Small intestine (tissue), 7 donors: ENCODE data around the gene ZNF451. TPM values are rescaled to one million over a fixed set of nuclear protein-coding genes. Genes with fewer than 3 reads are reported as not detected.

Experiments used
- DNase-seq, 2 donors: peaks; one replicate each; pipeline versions ENCODE4 v3.0.0 to v3.0.0-alpha.2; 2013
- FAIRE-seq: peaks from 2 replicates; lab custom pipeline; 2012; peaks lifted over from hg19 to GRCh38; lab: Jason Lieb, UNC
- H3K27ac ChIP-seq, 3 donors: one replicate each; pipeline ENCODE4 v1.5.1; 2013; ENCODE audit warnings: low read length in 2 of 3, mild to moderate bottlenecking in 2 of 3, control low read depth in 1 of 3, inconsistent platforms in 1 of 3, low read depth in 1 of 3, moderate library complexity in 1 of 3
- H3K27me3 ChIP-seq, 3 donors: one replicate each; pipeline ENCODE4 v1.6.1; 2013; ENCODE audit warnings: low read length in 3 of 3, inconsistent platforms in 1 of 3; ENCODE audit not compliant: control insufficient read depth in 3 of 3, insufficient read depth in 3 of 3
- H3K36me3 ChIP-seq, 3 donors: one replicate each; pipeline ENCODE4 v1.6.1; 2013; ENCODE audit warnings: low read length in 3 of 3, inconsistent platforms in 1 of 3, low read depth in 1 of 3, mild to moderate bottlenecking in 1 of 3, moderate library complexity in 1 of 3; ENCODE audit not compliant: control insufficient read depth in 3 of 3, insufficient read depth in 2 of 3
- H3K4me1 ChIP-seq, 3 donors: one replicate each; pipeline ENCODE4 v1.6.1; 2013; ENCODE audit warnings: low read length in 2 of 3, inconsistent platforms in 1 of 3, low read depth in 1 of 3, mild to moderate bottlenecking in 1 of 3, moderate library complexity in 1 of 3; ENCODE audit not compliant: control insufficient read depth in 3 of 3, insufficient read depth in 2 of 3
- H3K4me3 ChIP-seq, 3 donors: one replicate each; pipeline ENCODE4 v1.5.1; 2013; ENCODE audit warnings: low read length in 3 of 3, control low read depth in 1 of 3, inconsistent platforms in 1 of 3, low read depth in 1 of 3, mild to moderate bottlenecking in 1 of 3, moderate library complexity in 1 of 3
- H3K9me3 ChIP-seq, 2 donors: one replicate each; pipeline ENCODE4 v1.6.1; 2013; ENCODE audit warnings: low read depth in 1 of 2, low read length in 1 of 2; ENCODE audit not compliant: control insufficient read depth in 2 of 2, insufficient read depth in 1 of 2
- WGBS, 3 donors: extraction: QIAGEN DNeasy Blood & Tissue Kit; methylation state at CpG; one replicate each; pipeline ENCODE4 v1.1.7; 2013; 5-methylcytosine and 5-hydroxymethylcytosine counted together
- polyA plus RNA-seq, 4 donors: library from polyadenylated mRNA; stranded (reverse) in 3 of 4; unstranded in 1 of 4; fragments of 200-250 nt in 3 of 4; fragments of 120-200 nt in 1 of 4; gene quantifications; one replicate each; pipeline versions ENCODE4 v1.2.1 to v1.2.3, GENCODE V29; 2013
- donor health status: healthy with polysubstance abuse.
- donor health status: control.
- donor health status: control.
- donor health status: Bipolar disorder and iron deficiency.
- donor health status: healthy.

Gene ZNF451
- polyA plus RNA-seq, 4 donors = 7.3 to 27.7 (median 8.5) TPM

- H3K27ac ChIP-seq = no peak overlapping the region
- WGBS, 3 donors = 76 to 82% (median 79%) methylated on average over 7 of the region's 7 CpGs
- H3K4me1 ChIP-seq = no peaks in the 10 kb centered on the region
- FAIRE-seq = no peak
- no peaks in the 10 kb centered on the region for H3K27me3 ChIP-seq
- H3K36me3 ChIP-seq = no peaks in the 10 kb centered on the region
- no peak overlapping the region for H3K4me3 ChIP-seq
- DNase-seq = no peak
- H3K9me3 ChIP-seq = no peaks in the 10 kb centered on the region
These were observed 115.8 kb downstream of the ZNF451 start for GRCh38 chr6:57205550-57206328.

DNA sequence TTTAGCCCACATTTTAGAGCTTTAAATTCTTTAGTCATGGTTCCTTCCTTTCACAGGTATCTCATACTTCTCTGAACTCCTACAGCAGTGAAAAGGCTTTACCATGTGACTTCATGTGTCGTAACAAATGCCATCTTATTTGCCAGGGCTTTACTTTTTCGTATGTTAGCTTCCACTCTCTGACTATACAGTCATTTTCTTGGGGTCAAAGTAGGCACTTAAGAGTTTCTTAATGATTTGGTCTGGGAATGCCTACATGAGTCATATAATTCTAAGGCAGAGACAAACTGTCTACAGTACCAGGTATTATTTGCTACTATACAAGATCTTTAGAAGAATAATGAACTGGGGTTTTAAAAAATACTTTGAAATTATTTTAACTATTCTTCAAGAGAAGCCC is 117.2 kb downstream of the ZNF451 start:
- no peak overlapping the region for H3K4me3 ChIP-seq
- FAIRE-seq = no peak
- 73 to 85% (median 75%) methylated on average over 2 of the region's 2 CpGs for WGBS, 3 donors

DNA sequence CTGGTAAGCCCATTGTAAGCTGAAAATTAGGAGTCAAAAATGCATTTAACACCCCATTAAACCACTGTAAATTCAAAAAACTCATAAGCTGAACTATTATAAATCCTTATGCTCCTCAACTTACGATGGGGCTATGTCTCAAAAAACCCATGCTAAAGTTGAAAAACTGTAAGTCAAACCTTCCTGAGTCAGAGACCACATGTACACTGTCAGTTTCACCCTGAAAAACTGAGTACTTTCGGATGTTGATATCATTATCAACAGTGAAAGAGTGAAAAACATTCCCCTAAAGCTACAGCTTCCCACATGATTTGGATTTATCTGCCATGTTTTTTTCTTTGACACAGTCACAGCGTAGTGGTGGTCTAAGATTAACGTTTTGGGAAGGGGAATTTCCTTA is 117.9 kb downstream of the ZNF451 start:
- WGBS, 3 donors = 90 to 94% (median 94%) methylated on average over 4 of the region's 4 CpGs
- Histone ChIP-seq H3K4me3 (no peak overlapping the region), H3K27ac (no peak overlapping the region), H3K27me3 (no peaks in the 10 kb centered on the region), H3K9me3 (no peaks in the 10 kb centered on the region), H3K36me3 (no peaks in the 10 kb centered on the region), H3K4me1 (no peaks in the 10 kb centered on the region)
- no peak for DNase-seq
- FAIRE-seq = no peak

More for the DNA sequence above, 117.2 kb downstream of the ZNF451 start:
- DNase-seq = peak in 1 of 2 donors; percentile 6
- no peaks in the 10 kb centered on the region for H3K27me3 ChIP-seq
- H3K9me3 ChIP-seq = no peaks in the 10 kb centered on the region
- H3K36me3 ChIP-seq = no peaks in the 10 kb centered on the region
- no peak overlapping the region for H3K27ac ChIP-seq
- no peaks in the 10 kb centered on the region for H3K4me1 ChIP-seq

- FAIRE-seq = no peak
These were observed 119.0 kb downstream of the ZNF451 start for GRCh38 chr6:57209030-57209429.

DNA sequence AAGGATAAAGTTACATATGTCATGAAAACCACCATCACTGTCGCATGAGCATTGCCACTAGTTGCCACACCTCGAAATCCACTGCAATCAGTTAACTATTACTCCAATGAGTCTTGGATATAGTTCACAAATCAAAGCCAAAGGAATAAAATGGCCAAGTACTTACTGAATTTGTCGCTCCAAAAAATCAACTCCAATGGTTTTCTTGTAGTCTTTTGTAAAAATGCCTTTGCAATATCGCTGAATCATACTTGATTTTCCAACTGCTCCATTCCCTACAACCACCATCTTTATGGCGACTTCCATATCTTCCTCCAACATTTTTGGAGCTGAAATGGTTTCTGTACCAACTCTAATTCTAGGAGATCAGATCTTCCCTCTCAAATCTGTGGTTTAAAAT is 120.1 kb downstream of the ZNF451 start:
- Histone ChIP-seq H3K4me1 (no peaks in the 10 kb centered on the region), H3K4me3 (no peak overlapping the region), H3K9me3 (no peaks in the 10 kb centered on the region), H3K27ac (no peak overlapping the region), H3K27me3 (no peaks in the 10 kb centered on the region), H3K36me3 (no peaks in the 10 kb centered on the region)
- FAIRE-seq (no peak), DNase-seq (no peak)
- 95 to 97% (median 96%) methylated on average over 5 of the region's 5 CpGs for WGBS, 3 donors

More at GRCh38 chr6:57209030-57209429, 119.0 kb downstream of the ZNF451 start:
- H3K27me3 ChIP-seq = no peaks in the 10 kb centered on the region
- H3K9me3 ChIP-seq = no peaks in the 10 kb centered on the region
- H3K4me3 ChIP-seq = no peak overlapping the region
- no peak overlapping the region for H3K27ac ChIP-seq
- no peaks in the 10 kb centered on the region for H3K4me1 ChIP-seq
- H3K36me3 ChIP-seq = no peaks in the 10 kb centered on the region
- DNase-seq = no peak

- DNase-seq = no peak
- Histone ChIP-seq H3K27ac (no peak overlapping the region), H3K4me3 (no peak overlapping the region), H3K27me3 (no peaks in the 10 kb centered on the region), H3K9me3 (no peaks in the 10 kb centered on the region), H3K36me3 (no peaks in the 10 kb centered on the region), H3K4me1 (no peaks in the 10 kb centered on the region)
- whole genome bisulfite sequencing, 3 donors = 93 to 100% (median 97%) methylated on average over 1 of the region's 1 CpG
- no peak for FAIRE-seq
These were observed 125.3 kb downstream of the ZNF451 start for GRCh38 chr6:57215260-57215659.

- Histone ChIP-seq H3K4me1 (no peaks in the 10 kb centered on the region), H3K36me3 (no peaks in the 10 kb centered on the region), H3K27me3 (no peaks in the 10 kb centered on the region), H3K4me3 (no peak overlapping the region), H3K27ac (no peak overlapping the region), H3K9me3 (no peaks in the 10 kb centered on the region)
- DNase-seq (no peak), FAIRE-seq (no peak)
- WGBS, 3 donors = 75 to 81% (median 81%) methylated on average over 7 of the region's 7 CpGs
These were observed 126.5 kb downstream of the ZNF451 start for GRCh38 chr6:57216235-57217101.

GRCh38 chr6:57217270-57217669 is 127.3 kb downstream of the ZNF451 start:
- no peak overlapping the region for H3K4me3 ChIP-seq
- H3K36me3 ChIP-seq = no peaks in the 10 kb centered on the region
- DNase-seq = no peak
- H3K9me3 ChIP-seq = no peaks in the 10 kb centered on the region
- FAIRE-seq = no peak
- H3K27ac ChIP-seq = no peak overlapping the region
- no peaks in the 10 kb centered on the region for H3K27me3 ChIP-seq
- WGBS, 3 donors = 97 to 100% (median 98%) methylated on average over 11 of the region's 11 CpGs
- no peaks in the 10 kb centered on the region for H3K4me1 ChIP-seq
